GM10266 (cell line): ENCODE results near the gene ANO9.

ENCODE experiments used
- DNase-seq: peaks from one replicate; pipeline ENCODE4 v3.0.0; 2012; ENCODE audit errors: extremely low spot score
- CTCF ChIP-seq: IDR thresholded peaks from 2 replicates; pipeline ENCODE4 v1.5.1; 2012; ENCODE audit warnings: mild to moderate bottlenecking, low read depth; ENCODE audit not compliant: control insufficient read depth, insufficient read depth; ENCODE audit errors: missing control alignments

Gene ANO9

GRCh38 chr11:455566-456147, 13.8 kb upstream of the ANO9 start:
- no peak for DNase-seq
- TF ChIP-seq CTCF, result no peak

GRCh38 chr11:454801-455565, 13.2 kb upstream of the ANO9 start:
- no peak for DNase-seq
- TF ChIP-seq CTCF, result no peak

GRCh38 chr11:454043-454442, 12.2 kb upstream of the ANO9 start:
- no peak for DNase-seq
- no peak for TF ChIP-seq CTCF

- DNase-seq, result no peak
- no peak for TF ChIP-seq CTCF
These were observed 11.8 kb upstream of the ANO9 start for GRCh38 chr11:453564-453963.

- TF ChIP-seq CTCF, result no peak
These were observed 11.2 kb upstream of the ANO9 start for GRCh38 chr11:452916-453527.

GRCh38 chr11:452203-452744, 10.5 kb upstream of the ANO9 start:
- no peak for TF ChIP-seq CTCF
- DNase-seq, result no peak

More at GRCh38 chr11:452916-453527, 11.2 kb upstream of the ANO9 start:
- DNase-seq, result no peak
